ACHN (cell line): ENCODE data around the gene KRTAP1-4.
"Not testable (repeated sequence)": the region's sequence is repeated elsewhere in the genome, so short reads cannot be mapped to it uniquely, and the experiment has no call there.

ENCODE experiments used
- DNase-seq: peaks from one replicate; pipeline ENCODE4 v3.0.0-alpha.2; 2015
- in situ Hi-C: cut with HindIII; loops from 2 replicates; pipeline ENCODE4 v1.10.0; 2017; ENCODE audit warnings: low sequenced_read_pairs, low pct_ligation_motif_present, low pct_unique_long_range_greater_than_20kb

KRTAP1-4 gene

DNA sequence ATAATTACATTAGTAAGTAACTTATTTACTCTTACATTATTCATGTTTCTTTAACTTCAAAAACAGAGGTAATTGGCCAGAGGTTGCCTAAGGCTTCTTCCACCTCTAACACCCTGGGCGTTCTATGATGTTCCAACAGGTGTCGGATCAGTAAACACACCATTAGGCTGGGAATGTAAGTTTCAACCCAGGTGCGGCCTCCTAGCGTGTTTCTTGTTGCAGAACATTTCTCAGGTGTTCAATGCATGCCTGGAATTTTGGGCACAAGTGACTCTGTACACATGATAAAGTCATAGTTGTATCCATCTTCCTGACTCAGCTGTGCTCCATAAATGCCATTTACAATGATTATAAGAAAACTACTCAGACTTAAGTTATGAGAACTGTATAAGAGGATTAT lies 24.0 kb upstream of the KRTAP1-4 start:
- no peak for DNase-seq
- in situ Hi-C loops, result no loop called here

GRCh38 chr17:41052566-41052965 lies 22.6 kb upstream of the KRTAP1-4 start:
- in situ Hi-C loops, result no loop called here
- no peak for DNase-seq

DNA sequence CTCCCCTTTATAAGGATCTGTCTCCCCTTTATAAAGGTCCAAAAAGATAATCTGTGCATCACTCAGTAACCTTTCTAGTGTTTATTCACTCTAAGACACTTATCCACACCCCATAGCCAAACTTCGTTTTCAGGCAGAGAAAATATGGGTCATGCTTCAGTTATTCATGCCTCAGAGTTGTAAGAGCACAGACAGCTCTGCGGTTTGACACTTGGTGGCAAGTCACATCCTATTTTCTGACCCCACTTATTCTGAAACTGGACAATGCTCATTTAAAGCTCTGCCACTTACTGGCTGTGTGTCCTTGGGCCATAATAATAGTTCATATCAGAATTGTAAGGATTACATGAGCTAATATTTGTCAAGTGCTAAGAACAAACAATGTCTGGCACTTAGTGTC lies 19.1 kb upstream of the KRTAP1-4 start:
- no peak for DNase-seq
- in situ Hi-C loops, result no loop called here

- in situ Hi-C loops, result no loop called here
Observed at GRCh38 chr17:41048441-41048840, 18.4 kb upstream of the KRTAP1-4 start.

GRCh38 chr17:41046735-41047465 lies 16.9 kb upstream of the KRTAP1-4 start, which contains the start of gene KRTAP2-1:
TSS of gene KRTAP2-1 (minus strand) at chr17:41047316. CDS start at chr17:41047267, 49 bp downstream.
- in situ Hi-C loops, DNase-seq: not testable (repeated sequence)

More at GRCh38 chr17:41048441-41048840, 18.4 kb upstream of the KRTAP1-4 start:
- no peak for DNase-seq

DNA sequence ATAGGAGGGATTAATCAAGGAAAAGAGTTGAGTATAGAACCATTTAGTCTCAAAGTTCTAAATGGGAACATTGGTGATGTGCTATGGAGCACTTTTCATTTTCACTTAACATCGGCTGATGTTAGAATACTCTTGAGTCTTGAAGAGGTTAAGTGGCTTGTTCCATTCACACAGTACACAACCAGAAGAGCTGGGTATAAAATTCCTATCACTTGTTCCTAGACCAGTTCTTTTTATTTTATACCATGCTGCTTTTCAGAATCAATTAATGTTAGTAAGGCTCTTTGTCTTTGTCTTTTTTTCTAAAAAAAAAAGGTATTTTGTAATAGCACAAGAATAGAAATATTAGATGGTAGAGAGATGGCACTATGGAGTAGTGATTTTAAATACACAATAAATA lies 13.0 kb upstream of the KRTAP1-4 start:
- no peak for DNase-seq
- in situ Hi-C loops, result no loop called here

DNA sequence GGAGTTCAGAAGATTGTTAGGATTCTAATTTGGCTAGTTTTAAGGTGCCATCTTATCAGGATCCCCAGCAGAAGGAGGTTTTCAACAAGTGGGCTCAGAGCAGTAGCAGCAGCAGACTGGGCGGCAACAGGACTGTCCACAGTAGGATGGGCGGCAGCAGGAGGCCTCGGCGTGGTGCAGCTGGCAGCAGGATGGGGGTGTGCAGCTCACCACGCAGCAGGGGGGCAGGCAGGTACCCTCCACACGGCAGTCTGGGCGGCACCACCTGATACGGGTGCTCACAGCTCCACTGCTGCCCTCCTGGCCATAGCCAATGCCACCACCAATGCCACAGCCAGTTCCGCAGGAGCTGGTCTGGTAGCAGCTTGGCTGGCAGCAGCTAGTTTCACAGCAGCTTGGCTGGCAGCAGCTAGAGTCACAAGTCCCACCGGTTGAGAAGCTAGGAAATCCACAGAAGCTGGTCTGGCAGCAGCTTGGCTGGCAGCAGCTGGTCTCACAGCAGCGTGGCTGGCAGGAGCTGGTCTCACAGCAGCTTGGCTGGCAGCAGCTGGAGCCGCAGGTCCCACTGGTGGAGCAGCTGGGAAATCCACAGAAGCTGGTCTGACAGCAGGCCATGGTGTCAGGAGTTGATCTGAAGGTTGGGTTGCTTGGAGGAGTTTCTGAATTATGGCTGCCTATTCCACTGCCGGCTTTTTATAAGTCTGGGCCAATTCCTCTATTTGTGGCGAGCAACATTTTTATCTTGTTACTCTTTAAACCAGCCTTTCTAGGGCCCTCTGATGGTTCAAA lies 11.0 kb upstream of the KRTAP1-4 start, which contains the start of gene KRTAP1-1:
Gene KRTAP1-1 (minus strand): TSS at position 668 of the 789 bp plus-strand sequence. CDS start 53 bp downstream, at position 615.
- DNase-seq, in situ Hi-C loops: not testable (repeated sequence)

DNA sequence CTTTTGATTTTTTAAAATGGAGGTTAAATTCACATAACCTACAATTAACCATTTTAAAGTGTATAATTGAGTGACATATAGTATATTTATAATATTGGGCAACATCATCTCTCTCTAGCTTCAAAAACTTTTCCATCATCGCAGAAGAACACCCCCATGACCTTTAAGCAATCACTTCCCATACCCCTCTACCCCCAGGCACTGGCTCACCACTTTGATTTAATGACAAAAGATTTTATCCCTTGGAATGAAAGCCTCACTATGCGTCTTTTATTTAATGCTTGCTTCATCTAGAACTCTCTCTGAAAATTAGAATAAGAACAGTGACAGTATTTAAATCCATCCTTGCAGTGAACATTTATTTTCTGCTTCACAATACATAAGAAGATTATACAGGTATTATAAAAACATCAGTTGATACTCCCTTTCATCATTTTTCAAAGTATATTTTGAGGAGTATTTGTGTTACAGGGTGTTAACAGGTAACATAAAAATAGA lies 7.9 kb upstream of the KRTAP1-4 start:
- DNase-seq, result no peak
- in situ Hi-C loops, result no loop called here

DNA sequence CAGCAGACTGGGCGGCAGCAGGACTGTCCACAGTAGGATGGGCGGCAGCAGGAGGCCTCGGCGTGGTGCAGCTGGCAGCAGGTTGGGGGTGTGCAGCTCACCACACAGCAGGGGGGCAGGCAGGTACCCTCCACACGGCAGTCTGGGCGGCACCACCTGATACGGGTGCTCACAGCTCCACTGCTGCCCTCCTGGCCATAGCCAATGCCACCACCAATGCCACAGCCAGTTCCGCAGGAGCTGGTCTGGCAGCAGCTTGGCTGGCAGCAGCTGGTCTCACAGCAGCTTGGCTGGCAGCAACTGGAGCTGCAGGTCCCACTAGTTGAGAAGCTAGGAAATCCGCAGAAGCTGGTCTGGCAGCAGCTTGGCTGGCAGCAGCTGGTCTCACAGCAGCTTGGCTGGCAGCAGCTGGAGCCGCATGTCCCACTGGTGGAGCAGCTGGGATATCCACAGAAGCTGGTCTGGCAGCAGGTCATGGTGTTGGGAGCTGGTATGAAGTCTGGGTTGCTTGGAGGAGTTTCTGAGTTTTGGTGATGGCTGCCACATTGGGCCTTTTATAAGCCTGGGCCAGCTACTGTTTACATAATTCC lies 4.4 kb upstream of the KRTAP1-4 start, which contains the start of gene KRTAP1-3:
Gene KRTAP1-3 (minus strand): TSS at position 529 of the 590 bp plus-strand sequence. CDS start 53 bp downstream, at position 476.
- in situ Hi-C loops, DNase-seq: not testable (repeated sequence)

DNA sequence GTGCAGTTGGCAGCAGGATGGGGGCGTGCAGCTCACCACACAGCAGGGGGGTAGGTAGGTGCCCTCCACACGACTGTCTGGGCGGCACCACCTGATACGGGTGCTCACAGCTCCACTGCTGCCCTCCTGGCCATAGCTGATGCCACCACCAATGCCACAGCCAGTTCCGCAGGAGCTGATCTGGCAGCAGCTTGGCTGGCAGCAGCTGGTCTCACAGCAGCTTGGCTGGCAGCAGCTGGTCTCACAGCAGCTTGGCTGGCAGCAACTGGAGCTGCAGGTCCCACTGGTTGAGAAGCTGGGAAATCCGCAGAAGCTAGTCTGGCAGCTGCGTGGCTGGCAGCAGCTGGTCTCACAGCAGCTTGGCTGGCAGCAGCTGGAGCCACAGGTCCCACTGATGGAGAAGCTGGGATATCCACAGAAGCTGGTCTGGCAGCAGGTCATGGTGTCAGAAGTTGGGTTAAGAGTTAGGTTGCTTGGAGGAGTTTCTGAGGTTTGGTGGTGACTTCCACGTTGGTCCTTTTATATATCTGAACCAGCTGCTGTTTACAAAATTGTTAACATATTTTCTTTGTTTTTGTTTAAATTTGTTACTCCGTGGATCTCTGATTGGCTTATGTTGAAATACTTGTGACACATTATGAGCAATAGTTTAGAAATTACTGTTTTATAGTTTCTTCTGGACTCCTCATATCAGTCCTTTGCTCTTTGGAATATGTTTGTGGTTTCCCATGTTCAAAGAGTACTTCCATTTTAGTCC lies 3.1 kb downstream of the KRTAP1-4 start, which contains the start of gene KRTAP1-5:
Gene KRTAP1-5 (minus strand): TSS at position 494 of the 757 bp plus-strand sequence. CDS start 53 bp downstream, at position 441.
- in situ Hi-C loops, result no loop called here
- no peak for DNase-seq

- in situ Hi-C loops, result no loop called here
- DNase-seq, result no peak
Observed at GRCh38 chr17:41024697-41025096, 5.3 kb downstream of the KRTAP1-4 start.

GRCh38 chr17:41020336-41020735 lies 9.7 kb downstream of the KRTAP1-4 start:
- DNase-seq, result no peak
- in situ Hi-C loops, result no loop called here

DNA sequence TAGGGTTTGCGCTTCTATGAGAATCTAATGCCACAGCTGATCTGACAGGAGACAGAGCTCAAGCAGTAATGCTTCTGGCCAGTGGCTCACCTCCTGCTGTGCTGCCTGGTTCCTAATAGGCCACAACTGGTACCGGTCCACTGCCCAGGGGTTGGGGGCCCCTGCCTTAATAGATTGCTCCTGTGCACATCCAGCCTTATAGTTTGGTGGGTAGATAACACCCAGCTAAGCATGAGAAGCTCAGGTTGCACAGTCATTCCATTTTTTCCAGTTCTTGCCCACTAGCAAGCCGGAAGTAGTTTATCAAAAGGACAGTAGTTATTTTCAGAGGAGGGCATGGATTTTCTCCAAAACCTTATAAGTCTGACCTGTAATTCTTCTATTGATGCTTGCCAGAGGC lies 10.6 kb downstream of the KRTAP1-4 start:
- in situ Hi-C loops, result no loop called here
- no peak for DNase-seq

DNA sequence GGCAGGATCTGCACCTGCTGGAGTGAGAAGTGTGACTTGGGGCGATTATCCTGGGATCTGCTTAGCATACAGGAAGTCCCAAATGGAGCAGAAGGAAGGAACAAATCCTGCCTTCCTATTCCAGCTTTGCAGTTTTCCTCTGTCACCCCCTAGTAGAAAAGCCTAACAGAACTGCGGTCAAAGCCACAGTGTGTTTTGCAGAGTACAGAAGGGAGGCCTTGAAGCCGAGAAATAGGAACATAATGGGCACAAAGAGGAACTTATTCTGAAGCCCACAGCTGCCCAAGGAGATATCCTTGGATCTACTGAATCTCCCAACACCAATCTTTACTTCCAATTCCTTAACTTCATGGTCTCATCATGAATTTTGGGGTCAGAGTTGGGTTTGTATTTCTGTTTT lies 11.5 kb downstream of the KRTAP1-4 start:
- in situ Hi-C loops, result no loop called here

DNA sequence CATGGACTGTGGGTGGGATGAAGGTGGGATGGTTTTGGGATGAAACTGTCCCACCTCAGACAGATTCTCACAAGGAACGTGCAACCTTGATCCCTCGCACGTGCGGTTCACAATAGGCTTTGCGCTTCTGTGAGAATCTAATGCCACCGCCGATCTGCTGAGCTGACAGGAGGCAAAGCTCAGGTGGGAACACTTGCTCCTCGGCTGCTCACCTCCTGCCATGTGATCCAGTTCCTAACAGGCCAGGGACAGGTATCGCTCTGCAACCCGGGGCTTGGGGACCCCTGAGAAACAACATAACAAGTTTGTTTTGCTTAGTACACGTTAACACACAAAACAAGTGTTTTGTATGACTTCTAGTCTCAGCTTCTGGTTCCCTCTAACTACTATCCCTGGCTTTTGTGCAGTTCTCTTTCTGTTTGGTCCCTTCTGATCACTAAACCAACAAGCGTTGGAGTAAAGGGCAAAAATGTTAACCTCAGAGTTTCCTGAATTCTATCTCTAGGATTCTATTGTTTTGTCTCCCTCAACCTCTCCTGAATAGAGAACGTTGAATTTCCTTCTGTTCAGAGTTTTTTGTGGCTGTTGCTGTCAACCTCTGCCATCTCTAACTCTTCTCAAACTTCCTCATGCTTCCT lies 13.3 kb downstream of the KRTAP1-4 start:
- in situ Hi-C loops, result no loop called here
- no peak for DNase-seq

More for the DNA sequence above, 11.5 kb downstream of the KRTAP1-4 start:
- no peak for DNase-seq

GRCh38 chr17:41015454-41015853 lies 14.5 kb downstream of the KRTAP1-4 start:
- DNase-seq, result no peak
- in situ Hi-C loops, result no loop called here

DNA sequence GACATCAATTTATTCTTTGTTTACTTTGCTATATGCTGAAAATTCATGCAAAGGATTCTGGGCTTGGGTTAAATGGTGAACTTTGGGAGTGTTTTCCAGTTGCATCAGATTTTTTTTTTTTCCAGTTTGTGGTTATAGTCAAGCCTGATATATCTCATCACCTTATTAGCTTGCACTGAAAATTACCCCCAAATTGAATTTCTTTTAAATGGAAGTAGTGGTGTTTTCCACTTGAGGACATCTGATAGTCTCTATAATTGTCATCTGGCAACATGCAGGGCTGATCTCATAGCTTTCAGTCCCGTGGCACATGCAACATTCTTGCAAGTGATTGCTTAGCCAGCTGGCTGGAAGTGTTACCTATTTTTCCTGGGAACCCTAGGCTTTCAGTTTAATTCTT lies 16.4 kb downstream of the KRTAP1-4 start:
- no peak for DNase-seq
- in situ Hi-C loops, result no loop called here

GRCh38 chr17:41013181-41013580 lies 16.8 kb downstream of the KRTAP1-4 start:
- in situ Hi-C loops, result no loop called here
- DNase-seq, result no peak
